AG04450 (cell line): Measurements from ENCODE around the gene GUCY1B1. TPM values are rescaled to one million over a fixed set of nuclear protein-coding genes. Genes with fewer than 3 reads are reported as not detected.

Source experiments
- CTCF ChIA-PET: fragments of 300-600, 350-600 bp; formaldehyde crosslinking; extraction: SDS; loops from one replicate; lab custom pipeline; 2022; ENCODE audit warnings: antibody characterized with exemption, inconsistent platforms; lab: Charles Lee
- POLR2A ChIA-PET: fragments of 350-600 bp; formaldehyde crosslinking; extraction: SDS; loops from one replicate; lab custom pipeline; 2021; ENCODE audit warnings: antibody characterized with exemption, inconsistent platforms; lab: Yijun Ruan, JAX
- DNase-seq: peaks from one replicate; pipeline ENCODE4 v3.0.0-alpha.2; 2011; ENCODE audit warnings: low read depth, low spot score
- H3K27ac ChIP-seq: one replicate; pipeline ENCODE4 v1.5.1; 2012; ENCODE audit warnings: low read depth, low read length, control low read depth
- H3K27me3 ChIP-seq: one replicate; pipeline ENCODE4 v1.6.0; 2012; ENCODE audit warnings: low read length; ENCODE audit not compliant: control insufficient read depth, insufficient read depth
- H3K4me3 ChIP-seq: 2 replicates; pipeline ENCODE4 v1.5.1; 2011; ENCODE audit warnings: mild to moderate bottlenecking, low read depth, low read length, control low read depth
- H3K9me3 ChIP-seq: 2 replicates; pipeline ENCODE4 v1.5.1; 2012; ENCODE audit warnings: low read length; ENCODE audit not compliant: control insufficient read depth, insufficient read depth
- CTCF ChIP-seq: IDR thresholded peaks from 2 replicates; pipeline ENCODE4 v1.5.1; 2011; ENCODE audit warnings: low read depth, low read length, control low read depth, inconsistent platforms
- polyA plus RNA-seq: library from polyadenylated mRNA; depleted of rRNA; stranded (reverse); fragments of >200 nt; gene quantifications from 2 replicates; pipeline ENCODE4 v1.2.3, GENCODE V29; 2011

The GUCY1B1 gene
- polyA plus RNA-seq, 1 experiment: 25.0 TPM

- TF ChIP-seq CTCF: no peak
- Histone ChIP-seq H3K27ac (no peak overlapping the region), H3K4me3 (no peak overlapping the region), H3K9me3 (no peaks in the 10 kb centered on the region), H3K27me3 (no peaks in the 10 kb centered on the region)
- ChIA-PET CTCF (interaction anchor here (1.5 kb wide), 1 partner anchor 131 kb away, joined by 10 read pairs; the partner anchor contains the start of gene CTSO), POLR2A (no interaction called here)
- DNase-seq: no peak
Measured at GRCh38 chr4:155822572-155822971, 63.8 kb downstream of the GUCY1B1 start.

GRCh38 chr4:155828628-155829027 is 69.8 kb downstream of the GUCY1B1 start:
- DNase-seq: no peak
- no peaks in the 10 kb centered on the region for H3K27me3 ChIP-seq
- H3K9me3 ChIP-seq: no peaks in the 10 kb centered on the region
- no peak overlapping the region for H3K4me3 ChIP-seq
- TF ChIP-seq CTCF: no peak
- H3K27ac ChIP-seq: no peak overlapping the region
- ChIA-PET POLR2A (no interaction called here), CTCF (interaction anchor here (1.0 kb wide), 1 partner anchor 125 kb away, joined by 3 read pairs; the partner anchor contains the start of gene CTSO)

GRCh38 chr4:155832664-155833063 is 73.8 kb downstream of the GUCY1B1 start:
- Histone ChIP-seq H3K4me3 (no peak overlapping the region), H3K9me3 (no peaks in the 10 kb centered on the region), H3K27me3 (no peaks in the 10 kb centered on the region), H3K27ac (no peak overlapping the region)
- TF ChIP-seq CTCF: no peak
- DNase-seq: no peak
- CTCF ChIA-PET: interaction anchor here (1.0 kb wide), 1 partner anchor 121 kb away, joined by 3 read pairs; the partner anchor contains the start of gene CTSO
- POLR2A ChIA-PET: no interaction called here

- H3K27me3 ChIP-seq: no peaks in the 10 kb centered on the region
- no peak overlapping the region for H3K27ac ChIP-seq
- ChIA-PET CTCF (no interaction called here), POLR2A (no interaction called here)
- DNase-seq: no peak
- TF ChIP-seq CTCF: no peak
- no peaks in the 10 kb centered on the region for H3K9me3 ChIP-seq
- H3K4me3 ChIP-seq: no peak overlapping the region
Measured at GRCh38 chr4:155837203-155837796, 78.5 kb downstream of the GUCY1B1 start.

GRCh38 chr4:155842080-155842479 is 83.3 kb downstream of the GUCY1B1 start:
- ChIA-PET POLR2A (no interaction called here), CTCF (no interaction called here)
- no peak overlapping the region for H3K27ac ChIP-seq
- no peaks in the 10 kb centered on the region for H3K9me3 ChIP-seq
- H3K27me3 ChIP-seq: no peaks in the 10 kb centered on the region
- no peak for DNase-seq
- no peak overlapping the region for H3K4me3 ChIP-seq
- no peak for TF ChIP-seq CTCF
